HG03378 (cell line): ENCODE measurements around the gene DLG2.
"Not testable (repeated sequence)": the region's sequence is repeated elsewhere in the genome, so short reads cannot be mapped to it uniquely, and the experiment has no call there.

ENCODE experiments used
- ATAC-seq: cut with Tn5 transposase; IDR thresholded peaks from one replicate; pipeline ENCODE4 v1.9.1; 2021; ENCODE audit warnings: mild to moderate bottlenecking, moderate library complexity; ENCODE audit not compliant: unreplicated experiment

The DLG2 gene

DNA sequence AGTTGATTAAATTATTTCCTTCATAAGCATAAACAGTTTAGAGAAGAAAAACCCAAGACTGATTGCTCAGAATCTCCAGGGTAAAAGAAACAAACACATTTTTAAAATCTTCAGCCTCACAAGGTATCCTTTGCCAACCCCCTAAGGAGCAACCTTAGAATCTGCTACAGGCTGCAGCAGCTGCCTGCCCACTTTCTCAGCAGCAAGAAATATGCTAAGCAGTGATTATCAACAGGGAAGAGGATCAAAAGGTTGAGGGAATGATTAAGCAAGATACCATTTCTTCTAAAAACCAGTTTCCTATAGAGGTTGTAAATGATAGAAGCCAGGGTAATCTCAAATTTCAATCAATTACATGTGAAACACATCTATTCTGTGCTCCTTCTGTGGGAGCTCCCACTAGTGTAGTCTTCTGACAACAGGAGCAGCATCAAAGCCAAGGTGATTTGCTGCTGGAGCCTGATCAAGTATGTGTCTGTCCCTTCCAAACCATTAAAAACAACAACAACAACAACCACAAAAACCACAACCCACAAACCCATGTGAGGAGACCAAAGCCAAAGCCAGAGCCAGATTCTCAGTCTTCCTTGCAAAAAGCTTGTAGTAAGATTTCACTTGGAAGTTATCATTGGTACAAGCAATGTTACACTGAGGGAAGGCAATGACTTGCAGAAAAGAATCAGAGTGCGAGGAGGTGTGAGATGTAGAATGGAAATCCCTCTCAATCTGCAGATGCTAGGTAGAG is 761.2 kb downstream of the DLG2 start:
- ATAC-seq: no peak

GRCh38 chr11:84865257-84865656 is 761.9 kb downstream of the DLG2 start:
- ATAC-seq: no peak

- ATAC-seq: no peak
Observed at GRCh38 chr11:84857746-84858145, 769.4 kb downstream of the DLG2 start.

DNA sequence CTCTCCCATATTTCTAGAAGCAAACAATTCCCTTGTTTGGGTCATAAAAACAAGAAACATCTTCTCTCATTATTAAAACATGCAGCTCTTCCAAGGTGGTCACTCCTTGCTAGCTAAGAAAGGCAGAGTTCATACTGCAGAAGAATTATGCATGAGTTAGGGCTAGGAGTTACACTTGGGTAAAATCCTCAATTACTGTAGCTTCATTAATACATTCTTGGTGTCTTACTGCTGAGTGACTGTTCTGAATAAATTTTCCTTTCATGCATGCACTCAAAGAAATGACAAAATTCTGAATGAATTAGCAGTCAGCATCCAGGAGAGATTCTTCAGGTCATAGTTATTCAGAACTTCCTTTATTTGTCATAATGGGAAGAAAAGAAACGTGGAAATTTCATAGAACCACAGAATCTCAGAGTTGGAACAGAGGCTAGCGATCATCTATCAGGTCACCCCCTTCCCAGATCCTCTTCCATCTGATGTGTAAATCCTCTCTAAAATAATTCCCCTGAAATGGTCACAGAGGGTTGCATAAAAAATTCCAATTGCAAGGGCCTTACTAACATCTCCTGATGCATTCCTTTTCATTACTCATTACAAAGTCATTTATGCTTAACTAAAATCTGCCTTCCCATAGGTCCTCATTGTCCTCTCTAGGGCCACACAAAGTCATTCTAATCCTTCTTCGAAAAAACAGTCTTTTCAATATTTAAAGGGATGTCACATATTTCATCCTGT is 771.5 kb downstream of the DLG2 start:
- ATAC-seq: no peak

DNA sequence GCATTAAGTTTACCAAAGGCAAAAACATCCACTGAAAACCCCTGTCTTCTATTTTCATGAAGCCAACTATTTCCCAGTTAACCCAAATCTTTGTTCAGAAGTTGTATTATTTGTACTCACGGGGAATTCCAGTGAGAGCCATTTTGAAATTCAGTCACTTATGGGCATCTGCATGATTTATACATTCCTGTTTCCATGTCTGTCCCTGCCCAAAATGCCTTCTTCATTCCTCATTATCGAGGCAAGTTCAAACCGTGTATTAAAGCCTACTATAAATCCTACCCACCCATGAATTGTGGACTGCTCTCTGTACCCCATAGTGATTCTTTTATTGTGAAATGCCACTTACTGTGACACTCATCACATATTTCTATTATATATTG is 772.7 kb downstream of the DLG2 start:
- no peak for ATAC-seq

DNA sequence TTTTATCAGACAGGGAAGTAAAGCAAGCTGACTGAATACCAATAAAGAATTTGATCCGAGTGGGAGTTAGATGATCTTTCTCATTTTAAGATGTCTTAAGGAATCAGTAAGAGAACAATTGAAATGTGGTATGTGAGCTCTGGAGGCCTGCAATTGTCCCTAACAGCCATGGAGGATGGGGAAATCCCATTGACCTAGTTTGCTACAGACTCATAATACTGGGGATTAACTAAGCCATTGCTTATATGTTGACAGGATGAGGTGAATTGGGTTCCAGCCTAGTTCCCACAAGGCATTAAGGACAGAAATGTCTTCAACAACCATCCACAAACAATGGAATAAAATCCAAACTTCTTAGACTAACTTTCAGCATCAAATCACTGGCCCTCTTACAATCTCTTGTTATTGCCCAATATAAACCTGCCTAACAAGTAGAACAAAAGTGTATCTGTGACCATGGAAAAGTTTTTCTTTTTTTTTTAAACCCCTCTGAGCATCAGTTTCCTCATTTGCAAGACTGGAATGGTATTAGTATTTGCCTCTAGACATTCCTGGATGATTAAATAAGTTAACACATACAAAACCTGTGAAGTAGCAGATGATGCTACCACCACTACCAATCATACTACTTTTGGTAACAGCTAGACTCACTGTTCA is 773.2 kb downstream of the DLG2 start:
- no peak for ATAC-seq

GRCh38 chr11:84847842-84848241 is 779.3 kb downstream of the DLG2 start:
- ATAC-seq: no peak

- not testable (repeated sequence) for ATAC-seq
Observed at GRCh38 chr11:84840201-84840600, 786.9 kb downstream of the DLG2 start.

DNA sequence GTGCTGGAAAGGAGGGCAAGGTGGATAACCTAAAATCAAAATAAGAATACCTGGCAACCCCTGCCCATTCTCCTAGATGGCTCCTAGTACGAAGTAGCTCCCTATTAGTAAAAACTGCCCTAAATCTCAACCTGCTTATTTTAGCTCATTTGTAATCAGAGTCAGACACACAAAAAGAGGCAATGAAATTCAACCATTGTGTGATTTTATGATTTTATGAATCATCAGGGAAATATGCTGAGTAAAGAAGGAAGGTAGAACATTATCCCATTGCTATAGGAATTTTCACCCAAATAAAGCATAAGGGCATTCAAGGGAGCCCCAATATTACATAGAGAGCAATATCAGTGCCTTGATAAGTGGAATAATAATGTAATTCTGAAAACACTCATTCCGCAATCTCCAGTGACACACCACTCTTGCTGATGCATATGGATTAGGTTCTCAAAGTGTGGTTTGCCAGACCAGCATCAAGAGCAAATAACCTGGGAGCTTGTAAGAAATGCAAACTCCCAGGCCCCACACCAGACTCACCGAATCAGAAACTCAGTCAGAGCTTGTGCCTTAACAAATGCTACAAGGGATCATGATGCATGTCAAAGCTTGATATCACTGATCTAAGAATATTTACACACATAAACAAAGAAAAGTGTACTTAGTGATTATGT is 789.6 kb downstream of the DLG2 start:
- no peak for ATAC-seq

DNA sequence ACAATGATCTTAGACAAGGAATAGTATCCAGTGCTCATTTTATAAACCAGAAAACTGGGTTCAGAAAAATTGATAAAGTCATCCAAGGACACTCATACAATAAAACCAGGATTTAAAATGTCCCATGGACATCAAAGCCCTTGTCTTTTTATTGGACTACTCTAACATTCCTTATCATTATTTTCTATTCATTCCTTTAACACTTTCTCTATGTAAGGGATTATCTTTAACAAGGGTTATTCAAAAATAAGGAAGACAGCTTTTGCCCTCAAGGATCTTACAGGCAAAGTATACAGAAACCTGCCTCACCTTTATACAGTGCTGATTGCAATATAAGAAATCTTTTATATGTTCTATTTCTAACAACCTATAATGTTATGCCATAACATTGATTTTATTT is 790.8 kb downstream of the DLG2 start:
- no peak for ATAC-seq

GRCh38 chr11:84833488-84834088 is 793.6 kb downstream of the DLG2 start:
- no peak for ATAC-seq

DNA sequence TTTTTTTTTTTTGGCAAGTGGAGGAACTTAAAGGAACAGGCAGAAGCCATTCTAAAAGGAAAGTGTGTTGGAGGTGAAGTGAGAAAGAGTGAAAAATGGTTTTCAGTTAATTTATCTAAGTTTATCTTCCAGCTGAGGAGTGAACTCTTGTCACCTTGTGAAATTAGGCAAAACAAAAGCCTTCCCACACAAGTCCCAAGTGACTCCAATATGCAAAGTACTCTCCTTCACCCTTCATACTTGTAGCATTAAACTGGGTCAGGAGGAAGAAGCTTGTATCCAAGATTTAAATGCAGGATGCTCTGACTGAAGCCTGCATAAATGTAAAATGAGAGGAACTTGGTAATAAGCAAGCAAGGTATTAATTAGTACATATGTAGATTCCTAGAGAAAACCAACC is 796.8 kb downstream of the DLG2 start:
- no peak for ATAC-seq

GRCh38 chr11:84829162-84829561 is 798.0 kb downstream of the DLG2 start:
- no peak for ATAC-seq

DNA sequence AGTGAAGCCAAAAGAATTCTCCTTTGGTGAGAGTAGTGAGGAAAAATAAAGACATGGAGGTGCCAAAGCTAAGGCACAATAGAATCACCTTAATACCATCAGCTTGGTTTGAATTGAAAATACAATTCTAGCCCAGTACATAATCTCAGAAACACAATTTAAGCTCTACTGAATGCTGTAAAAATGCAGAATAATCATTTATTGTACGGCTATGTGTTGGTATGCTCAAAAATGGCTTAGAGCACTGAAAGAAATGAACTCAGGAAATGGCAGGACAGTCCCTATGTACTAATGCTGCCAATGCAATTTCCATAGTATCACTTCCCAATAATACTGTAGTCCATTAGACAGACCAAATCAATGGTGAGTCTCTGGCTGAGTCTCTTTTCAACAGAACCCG is 798.5 kb downstream of the DLG2 start:
- no peak for ATAC-seq

- ATAC-seq: no peak
Observed at GRCh38 chr11:84825106-84825660, 802.0 kb downstream of the DLG2 start.

DNA sequence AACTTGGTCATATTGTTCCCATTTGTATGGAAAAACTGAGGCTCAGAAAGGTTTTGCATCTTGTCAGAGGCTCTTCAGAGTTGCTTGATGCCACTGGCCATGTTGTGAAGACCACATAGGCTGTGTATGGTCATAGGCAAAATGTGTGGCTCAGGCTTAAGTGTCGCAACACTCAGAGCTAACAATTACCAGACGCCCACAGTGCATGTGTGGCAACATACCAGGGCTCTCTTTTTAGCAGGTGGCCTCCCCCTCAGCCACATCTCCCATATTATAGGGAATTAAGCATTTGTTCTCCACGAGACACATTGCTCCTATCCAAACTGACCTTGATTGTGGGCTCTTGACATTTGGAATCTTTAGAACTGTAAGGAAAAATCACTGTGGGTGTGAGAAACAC is 802.5 kb downstream of the DLG2 start:
- no peak for ATAC-seq

- no peak for ATAC-seq
Observed at GRCh38 chr11:84819537-84819936, 807.6 kb downstream of the DLG2 start.

DNA sequence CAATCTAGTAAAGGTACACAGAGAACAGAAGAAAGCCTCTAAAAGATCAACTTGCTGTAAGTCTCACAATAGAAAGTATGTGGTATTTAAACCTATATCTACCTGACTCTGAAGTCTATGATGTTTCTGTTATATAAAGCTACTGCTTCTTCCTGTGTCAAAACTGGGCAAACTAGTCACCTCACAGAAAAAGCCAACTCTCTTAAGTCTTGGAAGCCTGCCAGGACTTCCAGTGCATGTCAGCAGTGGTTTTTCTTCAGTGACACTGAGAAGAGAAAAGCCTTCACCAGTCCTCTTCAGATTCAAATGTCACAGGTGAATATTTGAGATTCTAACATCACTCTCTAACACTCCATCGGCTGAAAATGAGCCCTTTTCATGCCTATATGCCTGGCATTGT is 808.0 kb downstream of the DLG2 start:
- no peak for ATAC-seq

- ATAC-seq: no peak
Observed at GRCh38 chr11:84817998-84818397, 809.1 kb downstream of the DLG2 start.

DNA sequence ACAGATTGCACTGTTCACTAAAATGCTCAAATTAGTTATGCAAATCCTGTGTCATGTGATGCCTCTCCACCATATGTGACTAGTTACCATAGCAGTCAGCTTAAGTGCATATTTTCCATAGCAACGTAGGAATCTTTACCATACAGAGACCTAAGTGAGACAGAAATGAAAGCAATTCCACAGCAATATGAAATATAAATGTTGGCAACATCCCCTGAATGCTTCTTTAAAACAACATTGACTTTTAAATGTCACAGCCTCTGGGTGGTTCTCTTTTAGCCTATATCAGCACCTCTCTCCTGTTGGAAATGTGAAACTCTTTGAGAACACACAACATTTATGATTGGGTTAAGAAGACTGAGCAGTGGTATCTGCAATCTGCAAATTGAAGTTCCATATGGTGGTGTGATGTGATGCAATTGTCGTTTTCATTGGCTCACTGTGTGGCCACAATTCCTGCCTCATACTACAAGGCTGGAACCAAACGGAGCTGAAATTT is 814.6 kb downstream of the DLG2 start:
- ATAC-seq: no peak

DNA sequence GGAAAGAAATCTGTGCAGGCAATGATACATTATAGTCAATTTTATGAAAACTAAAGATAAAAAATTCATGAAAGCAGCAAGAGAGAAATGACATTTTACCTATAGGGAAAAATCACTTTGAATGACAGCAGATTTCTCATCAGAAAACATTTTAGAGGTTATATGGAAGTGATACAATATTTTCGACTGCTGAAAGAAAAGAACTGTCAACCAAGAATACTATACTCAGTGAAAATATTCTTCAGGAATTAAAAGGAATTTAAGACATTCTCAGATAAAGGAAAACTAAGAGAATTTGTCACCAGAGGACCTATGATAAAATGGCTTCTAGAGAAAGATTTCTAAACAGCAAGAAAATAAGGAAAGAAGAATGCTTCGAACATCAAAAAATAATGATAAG is 820.8 kb downstream of the DLG2 start:
- ATAC-seq: no peak
